Femur (tissue), 1 donor: ENCODE data around the gene TLE4.
A peak's percentile ranks its signal among the peaks of the same experiment; 100 is the strongest.
"Not testable (repeated sequence)": the region's sequence is repeated elsewhere in the genome, so short reads cannot be mapped to it uniquely, and the experiment has no call there.

Source experiments
- DNase-seq: peaks from one replicate; pipeline ENCODE4 v3.0.0-alpha.2; 2017

The TLE4 gene

GRCh38 chr9:79571309-79572031 is at the start of gene TLE4:
Gene TLE4 (plus strand): TSS chr9:79571965. CDS start chr9:79572791, 826 bp downstream.
- peak; percentile 100 for DNase-seq

GRCh38 chr9:79522793-79523192 is 49.0 kb upstream of the TLE4 start:
- no peak for DNase-seq

- no peak for DNase-seq
Measured at GRCh38 chr9:79524266-79524665, 47.5 kb upstream of the TLE4 start.

GRCh38 chr9:79526149-79526672 is 45.6 kb upstream of the TLE4 start:
- DNase-seq, result no peak

GRCh38 chr9:79535534-79535933 is 36.2 kb upstream of the TLE4 start:
- DNase-seq, result no peak

GRCh38 chr9:79537838-79538237 is 33.9 kb upstream of the TLE4 start:
- no peak for DNase-seq

- DNase-seq, result no peak
Measured at GRCh38 chr9:79542735-79543620, 28.8 kb upstream of the TLE4 start.

- not testable (repeated sequence) for DNase-seq
Measured at GRCh38 chr9:79544375-79544774, 27.4 kb upstream of the TLE4 start.

GRCh38 chr9:79551586-79551985 is 20.2 kb upstream of the TLE4 start:
- no peak for DNase-seq

GRCh38 chr9:79551994-79552393 is 19.8 kb upstream of the TLE4 start:
- DNase-seq, result no peak

GRCh38 chr9:79555474-79556089 is 16.2 kb upstream of the TLE4 start:
- peak; percentile 37 for DNase-seq

GRCh38 chr9:79559495-79560181 is 12.1 kb upstream of the TLE4 start:
- DNase-seq, result no peak

GRCh38 chr9:79562749-79563386 is 8.9 kb upstream of the TLE4 start:
- DNase-seq, result no peak

- DNase-seq, result no peak
Measured at GRCh38 chr9:79564105-79564504, 7.7 kb upstream of the TLE4 start.

GRCh38 chr9:79565245-79565644 is 6.5 kb upstream of the TLE4 start:
- DNase-seq, result no peak

- DNase-seq, result no peak
Measured at GRCh38 chr9:79567671-79568098, 4.1 kb upstream of the TLE4 start.

GRCh38 chr9:79568337-79569101 is 3.2 kb upstream of the TLE4 start:
- DNase-seq, result no peak

- DNase-seq, result no peak
Measured at GRCh38 chr9:79569814-79570447, 1.8 kb upstream of the TLE4 start.

- DNase-seq, result peak; percentile 74
Measured at GRCh38 chr9:79570448-79571308, 1.1 kb upstream of the TLE4 start.
